Activated naive CD4-positive, alpha-beta T cell treated with anti-CD3 and anti-CD28 coated beads for 36 hours (primary cell): ENCODE data around the gene TMEM30B. TPM values are rescaled to one million over a fixed set of nuclear protein-coding genes. Genes with fewer than 3 reads are reported as not detected.

Experiments
- CTCF ChIA-PET: fragments of 350-600 bp; sonication (Branson Sonifier 250); formaldehyde crosslinking; loops from one replicate; lab custom pipeline; 2021; ENCODE audit warnings: antibody characterized with exemption; lab: Charles Lee
- DNase-seq: peaks from one replicate; pipeline ENCODE4 v3.0.0-alpha.2; 2020
- H3K27ac Mint-ChIP-seq: one replicate; pipeline ENCODE4 v1.8.0; 2021; ENCODE audit warnings: mild to moderate bottlenecking, mixed read lengths
- H3K27me3 Mint-ChIP-seq: one replicate; pipeline ENCODE4 v1.8.0; 2021; ENCODE audit warnings: low read depth, mixed read lengths
- H3K36me3 Mint-ChIP-seq: one replicate; pipeline ENCODE4 v1.8.0; 2021; ENCODE audit warnings: low read depth, mixed read lengths
- H3K4me1 Mint-ChIP-seq: one replicate; pipeline ENCODE4 v1.8.0; 2021; ENCODE audit warnings: low read depth, mixed read lengths
- H3K4me3 Mint-ChIP-seq: one replicate; pipeline ENCODE4 v1.8.0; 2021; ENCODE audit warnings: mild to moderate bottlenecking, moderate library complexity, mixed read lengths
- H3K9me3 Mint-ChIP-seq: one replicate; pipeline ENCODE4 v1.8.0; 2021; ENCODE audit warnings: mixed read lengths
- intact Hi-C: fragments of 100-400 bp; cut with micrococcal nuclease; formaldehyde crosslinking; loops from one replicate; pipeline ENCODE4 v1.15.1; 2023
- total RNA-seq, 2 experiments: library from RNA; stranded (reverse); gene quantifications; one replicate each; pipeline ENCODE4 v1.2.3, GENCODE V29; 2021

TMEM30B gene
- total RNA-seq, 2 experiments from 2014 or later: 2.8 to 3.0 TPM

DNA sequence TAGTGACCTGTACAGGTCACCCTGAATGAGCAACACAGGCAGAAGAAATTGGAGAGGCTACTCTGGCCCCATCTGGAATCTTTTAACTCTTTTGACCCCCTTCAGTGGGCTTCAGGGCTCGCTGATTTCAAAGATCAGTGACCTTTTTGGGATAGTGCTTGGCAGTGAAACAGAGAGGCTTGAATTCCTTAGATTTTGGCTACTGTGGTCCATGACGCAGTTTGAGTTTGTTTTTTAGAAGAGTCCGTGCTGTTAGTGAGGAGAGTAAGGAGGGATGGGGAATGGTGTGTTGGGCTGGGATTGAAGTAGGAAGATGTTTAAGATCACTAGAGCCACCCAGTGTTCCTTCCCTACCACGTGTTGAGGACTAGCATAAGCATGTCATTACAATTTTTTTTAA, 16.5 kb downstream of the TMEM30B start:
- peaks cover 8% of the 10 kb centered on the region for H3K27me3 Mint-ChIP-seq
- no peaks in the 10 kb centered on the region for H3K9me3 Mint-ChIP-seq
- intact Hi-C loops: no loop called here
- H3K4me3 Mint-ChIP-seq: no peak overlapping the region
- no peaks in the 10 kb centered on the region for H3K36me3 Mint-ChIP-seq
- H3K27ac Mint-ChIP-seq: no peak overlapping the region
- H3K4me1 Mint-ChIP-seq: no peaks in the 10 kb centered on the region
- DNase-seq: no peak
- CTCF ChIA-PET: interaction anchor here (0.9 kb wide), 1 partner anchor 14 kb away, joined by 4 read pairs; no protein-coding TSS in a partner anchor

DNA sequence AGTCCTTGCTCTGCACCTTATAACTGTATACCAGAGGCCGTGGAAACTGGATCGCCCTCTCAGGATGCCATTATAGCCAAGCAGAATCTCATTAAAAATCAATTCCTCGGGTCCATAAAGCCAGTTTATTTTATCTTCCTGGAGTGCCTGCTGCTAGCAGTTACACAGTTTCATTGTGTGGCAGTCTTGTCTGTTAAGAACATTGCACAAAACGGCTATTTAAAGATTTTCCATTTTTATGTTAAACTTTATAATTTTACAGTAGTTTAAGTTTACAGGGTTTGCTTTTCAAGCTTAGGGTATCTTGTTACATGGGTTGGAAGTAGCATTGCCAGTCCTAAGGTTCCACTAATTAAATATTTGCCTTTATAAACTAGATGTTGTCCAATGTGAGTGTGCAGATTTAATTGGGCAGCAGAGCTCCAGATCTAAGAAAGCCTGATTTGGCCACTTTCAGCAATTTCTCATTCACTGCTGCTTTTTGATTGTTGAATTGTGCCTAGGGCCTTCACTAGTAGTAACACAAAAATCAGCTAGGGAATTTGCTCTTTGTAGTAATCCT, 17.0 kb downstream of the TMEM30B start:
- H3K36me3 Mint-ChIP-seq: no peaks in the 10 kb centered on the region
- no peaks in the 10 kb centered on the region for H3K9me3 Mint-ChIP-seq
- no peak overlapping the region for H3K4me3 Mint-ChIP-seq
- no peaks in the 10 kb centered on the region for H3K4me1 Mint-ChIP-seq
- H3K27me3 Mint-ChIP-seq: peaks cover 8% of the 10 kb centered on the region
- DNase-seq: no peak
- intact Hi-C loops: no loop called here
- CTCF ChIA-PET: no interaction called here
- no peak overlapping the region for H3K27ac Mint-ChIP-seq

DNA sequence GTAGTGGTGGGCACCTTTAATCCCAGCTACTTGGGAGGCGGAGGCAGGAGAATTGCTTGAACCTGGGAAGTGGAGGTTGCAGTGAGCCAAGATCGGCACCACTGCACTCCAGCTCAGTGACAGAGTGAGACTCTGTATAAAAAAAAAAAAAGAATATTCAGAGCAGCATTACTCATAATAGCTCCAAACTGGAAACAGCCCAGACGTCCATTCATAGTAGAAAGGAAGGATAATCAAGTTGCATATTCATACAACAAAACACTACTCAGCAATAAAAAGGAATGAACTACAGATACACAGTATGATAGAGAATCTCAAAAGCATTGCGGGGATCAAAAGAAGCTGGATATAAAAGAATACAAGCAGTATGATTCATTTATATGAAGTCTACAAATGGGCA, 19.1 kb downstream of the TMEM30B start:
- no peaks in the 10 kb centered on the region for H3K36me3 Mint-ChIP-seq
- H3K27ac Mint-ChIP-seq: no peak overlapping the region
- intact Hi-C loops: no loop called here
- no peaks in the 10 kb centered on the region for H3K4me1 Mint-ChIP-seq
- CTCF ChIA-PET: interaction anchor here (0.7 to 1.3 kb wide), 6 partner anchors 9 to 637 kb away, joined by 3 to 4 read pairs (median 3); no protein-coding TSS in a partner anchor
- DNase-seq: no peak
- no peaks in the 10 kb centered on the region for H3K9me3 Mint-ChIP-seq
- H3K4me3 Mint-ChIP-seq: no peak overlapping the region
- H3K27me3 Mint-ChIP-seq: peaks cover 8% of the 10 kb centered on the region

DNA sequence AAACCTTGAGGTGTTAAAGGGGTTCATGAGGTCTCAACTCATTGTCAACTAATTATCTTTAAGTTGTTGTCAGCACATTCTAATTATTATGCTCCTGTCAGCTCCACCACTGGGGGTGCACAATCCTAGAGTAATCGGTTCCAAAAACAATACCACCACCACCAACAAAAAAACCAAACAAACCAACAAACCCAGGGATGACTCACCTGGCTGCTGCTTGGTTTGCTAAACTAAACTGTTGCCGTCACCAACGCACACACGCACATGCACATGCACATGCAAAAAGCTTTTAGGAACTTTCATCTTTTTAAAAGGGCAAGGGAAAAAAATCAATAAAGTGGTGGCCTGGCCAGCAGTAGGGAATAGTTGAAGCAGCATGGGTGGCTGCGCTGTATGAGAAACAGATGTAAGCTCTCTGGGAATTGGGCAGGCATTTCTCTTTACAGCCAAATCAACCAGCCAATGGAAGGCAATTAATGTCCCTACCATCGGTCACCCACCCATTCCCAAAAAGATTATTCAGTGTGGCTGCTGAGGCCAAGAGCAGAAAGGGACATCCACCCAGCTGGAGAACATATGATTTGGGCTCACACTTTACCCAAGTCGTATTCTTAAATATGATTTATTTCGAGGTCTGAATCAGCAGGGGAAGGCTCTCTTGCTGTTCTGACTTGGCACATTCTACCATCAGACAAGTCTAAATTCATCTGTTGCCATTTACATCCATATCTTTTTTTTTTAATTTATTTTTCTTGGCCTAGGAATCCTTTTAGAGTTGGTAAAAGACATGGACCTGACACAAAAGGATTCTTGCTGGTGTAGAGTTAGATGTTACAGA, 20.0 kb downstream of the TMEM30B start:
- intact Hi-C loops: no loop called here
- Mint-ChIP-seq H3K27ac (no peak overlapping the region), H3K4me3 (no peak overlapping the region), H3K4me1 (no peaks in the 10 kb centered on the region), H3K9me3 (no peaks in the 10 kb centered on the region), H3K36me3 (no peaks in the 10 kb centered on the region), H3K27me3 (peaks cover 5% of the 10 kb centered on the region)
- CTCF ChIA-PET: interaction anchor here (0.7 to 1.3 kb wide), 5 partner anchors 8 to 636 kb away, joined by 3 to 4 read pairs (median 3); no protein-coding TSS in a partner anchor
- DNase-seq: no peak

DNA sequence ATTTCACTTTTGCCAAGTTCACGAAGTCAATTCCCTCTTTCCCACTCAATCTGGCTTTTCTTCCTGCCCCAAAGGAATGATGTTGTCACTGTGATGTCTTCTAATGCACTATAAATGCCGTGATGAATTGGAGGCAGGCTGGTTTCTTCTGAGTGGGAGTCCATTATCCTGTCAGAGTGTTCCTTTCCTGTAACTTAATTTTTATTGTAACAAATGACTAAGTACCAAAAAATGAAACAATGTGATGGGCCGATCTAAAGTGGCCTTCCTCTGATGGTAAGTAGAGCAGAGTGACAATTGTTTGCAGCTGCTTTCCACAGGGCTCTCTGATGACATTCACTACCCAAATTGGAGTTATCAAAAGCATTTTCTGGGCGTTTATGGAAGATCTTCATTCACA, 22.2 kb downstream of the TMEM30B start:
- no peak overlapping the region for H3K27ac Mint-ChIP-seq
- H3K36me3 Mint-ChIP-seq: no peaks in the 10 kb centered on the region
- DNase-seq: no peak
- peaks cover 7% of the 10 kb centered on the region for H3K27me3 Mint-ChIP-seq
- intact Hi-C loops: loop anchor here (10.0 kb wide), 1 partner anchor 1064 kb away; no protein-coding TSS in a partner anchor
- no peaks in the 10 kb centered on the region for H3K4me1 Mint-ChIP-seq
- H3K9me3 Mint-ChIP-seq: no peaks in the 10 kb centered on the region
- no peak overlapping the region for H3K4me3 Mint-ChIP-seq
- CTCF ChIA-PET: no interaction called here

DNA sequence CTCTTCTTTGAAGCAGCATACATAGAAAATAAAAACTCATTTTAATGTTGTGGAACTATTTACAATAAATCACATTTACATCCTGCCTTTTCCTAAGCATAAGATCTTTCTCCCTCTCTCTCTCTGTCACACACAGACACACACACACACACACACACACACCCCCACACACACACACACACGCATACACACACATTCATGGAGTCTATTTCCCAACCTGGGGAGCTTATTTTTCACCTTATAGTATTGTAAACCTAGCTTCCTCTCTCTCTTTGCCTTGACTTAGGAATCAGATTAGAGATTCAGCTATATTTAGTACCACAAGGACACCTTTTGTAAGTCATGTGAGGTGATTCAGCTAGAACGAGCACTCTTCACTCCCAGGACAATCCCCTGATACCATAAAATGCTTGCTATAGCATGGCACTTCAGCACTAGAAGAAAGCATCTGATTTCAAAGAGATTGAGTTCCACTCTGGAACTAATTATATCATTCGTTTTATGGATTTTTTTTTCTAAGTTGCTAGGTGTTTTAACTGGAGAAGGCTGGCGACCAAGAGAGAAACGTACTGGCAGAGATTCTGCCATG, 23.6 kb downstream of the TMEM30B start:
- CTCF ChIA-PET: interaction anchor here (0.7 to 2.0 kb wide), 3 partner anchors 524 to 633 kb away, joined by 3 to 6 read pairs (median 3); no protein-coding TSS in a partner anchor
- Mint-ChIP-seq H3K27me3 (peaks cover 7% of the 10 kb centered on the region), H3K4me3 (no peak overlapping the region), H3K4me1 (no peaks in the 10 kb centered on the region), H3K27ac (no peak overlapping the region), H3K9me3 (no peaks in the 10 kb centered on the region), H3K36me3 (no peaks in the 10 kb centered on the region)
- intact Hi-C loops: loop anchor here (10.0 kb wide), 1 partner anchor 1063 kb away; no protein-coding TSS in a partner anchor
- no peak for DNase-seq

DNA sequence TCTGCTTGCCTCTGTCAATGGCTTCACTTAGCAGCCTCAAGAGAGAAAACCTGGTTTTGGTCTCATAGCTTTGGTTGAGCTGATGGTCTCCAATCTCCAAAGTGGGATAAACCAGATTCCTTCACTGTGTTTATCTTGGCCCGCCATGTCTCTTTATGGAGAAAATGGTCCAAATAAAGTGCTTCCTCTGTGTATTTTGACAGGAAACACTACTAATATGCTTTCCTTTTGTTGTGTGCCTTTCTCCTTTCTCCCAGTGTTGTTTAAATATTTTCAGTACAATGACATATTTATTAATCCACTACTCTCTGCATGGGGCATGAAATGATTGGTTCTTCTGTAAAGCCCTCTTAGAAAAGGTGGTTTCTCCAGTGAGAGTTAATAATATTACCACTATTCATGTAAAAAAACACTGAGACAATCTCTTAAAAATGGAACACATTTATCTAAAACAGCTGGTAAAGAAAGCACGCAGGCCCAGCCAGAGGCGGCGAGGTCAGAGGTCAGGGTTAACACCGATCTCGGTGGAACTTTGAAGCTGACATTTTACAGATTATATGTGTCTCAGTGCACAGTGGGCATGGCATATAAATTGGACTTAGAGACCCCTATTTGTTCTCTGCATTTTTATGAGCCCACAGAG, 24.2 kb downstream of the TMEM30B start:
- intact Hi-C loops: loop anchor here (10.0 kb wide), 1 partner anchor 1062 kb away; no protein-coding TSS in a partner anchor
- Mint-ChIP-seq H3K27ac (no peak overlapping the region), H3K4me1 (no peaks in the 10 kb centered on the region), H3K9me3 (no peaks in the 10 kb centered on the region), H3K36me3 (no peaks in the 10 kb centered on the region), H3K4me3 (no peak overlapping the region), H3K27me3 (peaks cover 7% of the 10 kb centered on the region)
- DNase-seq: no peak
- CTCF ChIA-PET: interaction anchor here (0.6 to 2.0 kb wide), 3 partner anchors 524 to 632 kb away, joined by 3 to 6 read pairs (median 3); no protein-coding TSS in a partner anchor

DNA sequence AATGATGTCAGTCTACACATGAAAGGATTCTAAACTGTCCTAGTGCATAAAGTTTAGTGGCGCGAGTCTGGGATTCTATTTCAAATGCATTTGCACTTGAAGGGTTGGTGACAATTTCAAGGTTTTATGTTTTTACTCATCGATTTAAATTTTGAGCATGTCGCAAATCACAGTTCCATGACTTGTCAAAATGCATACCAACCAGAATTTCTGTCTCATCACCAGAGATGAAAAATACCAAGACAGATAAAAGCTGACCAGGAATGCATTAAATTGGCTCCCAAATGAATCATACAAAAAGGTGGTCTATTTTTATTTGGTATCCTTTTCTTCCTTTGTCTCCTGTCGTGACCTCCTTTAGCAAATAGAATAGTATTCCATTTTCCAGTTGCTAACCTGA, 25.2 kb downstream of the TMEM30B start:
- Mint-ChIP-seq H3K36me3 (no peaks in the 10 kb centered on the region), H3K4me3 (no peak overlapping the region), H3K4me1 (no peaks in the 10 kb centered on the region), H3K27ac (no peak overlapping the region), H3K27me3 (peaks cover 7% of the 10 kb centered on the region), H3K9me3 (no peaks in the 10 kb centered on the region)
- DNase-seq: no peak
- CTCF ChIA-PET: no interaction called here
- intact Hi-C loops: loop anchor here (10.0 kb wide), 1 partner anchor 1061 kb away; no protein-coding TSS in a partner anchor

DNA sequence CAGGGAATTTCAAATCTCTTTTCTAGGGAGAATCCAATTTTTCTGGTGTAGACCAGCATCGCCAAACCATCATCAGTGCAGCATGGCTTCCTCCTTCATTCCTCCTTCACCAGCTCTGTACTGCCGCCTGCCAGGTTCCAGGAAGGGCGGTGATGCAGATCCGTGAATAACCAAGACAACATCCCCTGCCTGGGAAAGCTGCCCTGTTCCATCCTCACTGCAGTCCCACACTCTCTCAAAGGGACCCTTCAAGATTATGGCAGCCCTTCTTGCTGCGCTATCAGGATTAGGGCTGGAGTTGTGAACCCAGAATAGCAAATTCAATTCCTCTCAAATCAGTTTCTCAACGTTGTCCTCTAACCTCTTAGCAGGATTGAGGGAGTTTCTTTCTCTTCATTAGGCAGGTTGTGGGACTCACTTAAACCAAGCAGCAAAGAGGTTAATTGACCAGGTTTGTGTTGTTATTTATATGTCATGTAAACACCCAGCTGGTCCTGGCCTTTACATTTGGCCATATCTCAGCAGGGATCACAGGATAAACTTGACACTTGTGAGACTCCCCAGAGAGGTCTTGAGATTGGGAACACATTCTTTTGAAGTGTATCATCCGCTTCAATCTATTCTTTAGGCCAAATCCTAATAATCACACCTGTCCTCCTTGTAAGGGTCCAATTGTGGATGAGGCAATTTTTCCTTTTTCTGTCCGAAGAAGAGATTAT, 26.2 kb downstream of the TMEM30B start:
- intact Hi-C loops: loop anchor here (5.0 to 10.0 kb wide), 3 partner anchors 78 to 1060 kb away; no protein-coding TSS in a partner anchor
- H3K36me3 Mint-ChIP-seq: no peaks in the 10 kb centered on the region
- H3K4me1 Mint-ChIP-seq: no peaks in the 10 kb centered on the region
- DNase-seq: no peak
- peaks cover 7% of the 10 kb centered on the region for H3K27me3 Mint-ChIP-seq
- H3K4me3 Mint-ChIP-seq: no peak overlapping the region
- no peaks in the 10 kb centered on the region for H3K9me3 Mint-ChIP-seq
- H3K27ac Mint-ChIP-seq: no peak overlapping the region
- CTCF ChIA-PET: interaction anchor here (1.3 to 4.5 kb wide), 4 partner anchors 114 to 631 kb away, joined by 3 to 35 read pairs (median 4); no protein-coding TSS in a partner anchor

DNA sequence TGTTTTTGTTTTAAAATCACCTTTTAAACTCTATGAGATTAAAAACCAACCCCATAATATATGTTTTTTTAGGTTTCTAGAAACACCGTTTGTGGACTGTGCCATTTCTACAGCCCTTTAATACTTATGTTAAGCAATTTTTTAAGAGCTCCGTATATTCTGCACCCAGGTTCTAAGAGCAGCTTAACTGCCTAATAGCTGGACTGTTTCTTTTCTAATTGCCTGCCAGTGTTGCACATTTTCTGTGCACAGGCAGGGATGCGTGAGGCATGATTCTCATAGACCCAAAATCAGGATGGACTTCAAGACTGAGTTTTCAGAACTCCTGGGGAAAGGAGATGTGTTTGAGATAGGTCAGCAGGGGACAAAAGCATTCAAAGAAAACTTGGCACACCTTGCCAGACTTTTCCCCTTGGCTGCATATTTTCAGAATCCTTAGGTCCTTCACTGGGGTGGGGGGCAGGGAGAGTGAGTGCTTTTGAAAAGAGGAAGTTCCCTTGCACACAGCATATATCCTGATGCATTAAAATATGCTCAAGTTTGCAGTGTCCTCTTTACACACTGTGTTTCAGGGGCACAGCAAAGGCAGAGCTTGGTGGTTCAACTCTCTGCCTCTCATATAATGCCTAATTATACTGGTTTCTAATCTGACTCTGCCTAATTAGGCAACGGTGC, 27.9 kb downstream of the TMEM30B start:
- Mint-ChIP-seq H3K9me3 (no peaks in the 10 kb centered on the region), H3K4me3 (no peak overlapping the region), H3K27ac (no peak overlapping the region), H3K4me1 (no peaks in the 10 kb centered on the region), H3K36me3 (no peaks in the 10 kb centered on the region), H3K27me3 (peaks cover 7% of the 10 kb centered on the region)
- DNase-seq: no peak
- intact Hi-C loops: loop anchor here (1.0 to 10.0 kb wide), 6 partner anchors 76 to 1058 kb away; no protein-coding TSS in a partner anchor
- CTCF ChIA-PET: interaction anchor here (0.6 to 4.5 kb wide), 22 partner anchors 8 to 906 kb away, joined by 3 to 35 read pairs (median 4); no protein-coding TSS in a partner anchor
